DND-41 (cell line): ENCODE data around the gene SPATA12.

Experiments
- ATAC-seq: fragments of 200-7000 bp; cut with Tn5 transposase; 3 replicates; pipeline ENCODE4 v1.9.1; 2021; ENCODE audit warnings: low read depth; ENCODE audit not compliant: insufficient read depth
- DNase-seq: peaks from one replicate; pipeline ENCODE4 v3.0.0-alpha.2; 2020
- H2AFZ ChIP-seq: 2 replicates; pipeline ENCODE4 v1.6.0; 2012; ENCODE audit warnings: low read depth, low read length
- H3K27ac ChIP-seq: 2 replicates; pipeline ENCODE4 v1.5.1; 2012; ENCODE audit warnings: low read length, inconsistent platforms
- H3K27me3 ChIP-seq: fragments of 200-600 bp; sonication (generic); 2 replicates; pipeline ENCODE4 v1.6.0; 2012; ENCODE audit warnings: low read length, mild to moderate bottlenecking, inconsistent platforms; ENCODE audit not compliant: insufficient read depth, poor library complexity
- H3K36me3 ChIP-seq: 2 replicates; pipeline ENCODE4 v1.5.1; 2012; ENCODE audit warnings: low read length, inconsistent platforms; ENCODE audit not compliant: insufficient read depth
- H3K4me1 ChIP-seq: 2 replicates; pipeline ENCODE4 v1.5.1; 2012; ENCODE audit warnings: mild to moderate bottlenecking, low read length; ENCODE audit not compliant: insufficient read depth
- H3K4me2 ChIP-seq: 2 replicates; pipeline ENCODE4 v1.6.0; 2012; ENCODE audit warnings: mild to moderate bottlenecking, moderate library complexity, low read length, inconsistent platforms; ENCODE audit not compliant: insufficient read depth
- H3K4me3 ChIP-seq, 2 experiments: fragments of 200-600 bp in 1 of 2; shearing (Covaris generic) in 1 of 2; 2 replicates each; pipeline ENCODE4 v1.5.1; 2012 to 2016; ENCODE audit warnings: inconsistent platforms in 2 of 2, low read length in 2 of 2, mild to moderate bottlenecking in 2 of 2, low read depth in 1 of 2, moderate library complexity in 1 of 2
- H3K79me2 ChIP-seq: 2 replicates; pipeline ENCODE4 v1.6.0; 2012; ENCODE audit warnings: low read length, inconsistent platforms; ENCODE audit not compliant: insufficient read depth
- H3K9ac ChIP-seq: 2 replicates; pipeline ENCODE4 v1.6.0; 2012; ENCODE audit warnings: low read depth, mild to moderate bottlenecking, inconsistent platforms, low read length, moderate library complexity
- H3K9me3 ChIP-seq: 2 replicates; pipeline ENCODE4 v1.5.1; 2012; ENCODE audit warnings: low read length, moderate library complexity, mild to moderate bottlenecking, inconsistent platforms; ENCODE audit not compliant: insufficient read depth, severe bottlenecking
- H4K20me1 ChIP-seq: 2 replicates; pipeline ENCODE4 v1.6.0; 2012; ENCODE audit warnings: low read length; ENCODE audit not compliant: insufficient read depth
- CTCF ChIP-seq: IDR thresholded peaks from 2 replicates; pipeline ENCODE4 v1.5.1; 2012; ENCODE audit warnings: borderline replicate concordance, low read length, moderate library complexity, mild to moderate bottlenecking; ENCODE audit not compliant: poor library complexity, severe bottlenecking; ENCODE audit errors: extremely low read depth
- EZH2 ChIP-seq: IDR thresholded peaks from 3 replicates; pipeline ENCODE4 v1.6.1; 2012; ENCODE audit warnings: borderline replicate concordance, low read depth, mild to moderate bottlenecking, moderate library complexity, low read length, inconsistent platforms; ENCODE audit not compliant: severe bottlenecking

SPATA12 gene

DNA sequence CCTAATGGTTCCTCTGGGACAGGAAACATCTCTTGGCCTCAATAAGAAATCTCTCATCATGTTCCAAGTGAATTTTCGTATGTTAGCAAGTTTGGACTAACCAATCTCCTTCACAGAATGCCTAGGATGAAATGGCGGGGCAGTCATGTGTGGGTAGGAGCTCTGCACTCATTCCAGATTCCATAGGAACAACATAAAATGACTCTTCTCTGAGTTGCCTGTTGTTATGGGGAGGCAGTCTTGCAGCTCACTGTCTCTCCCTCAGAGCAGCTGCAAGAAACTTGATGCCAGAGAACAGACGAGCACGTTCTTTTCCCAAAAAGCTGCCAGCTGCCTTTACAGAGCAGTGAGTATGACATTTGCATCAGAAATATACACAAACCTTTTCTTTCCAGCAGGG, 34.1 kb downstream of the SPATA12 start:
- Histone ChIP-seq H4K20me1 (no peaks in the 10 kb centered on the region), H2AFZ (no peak overlapping the region), H3K27ac (no peak overlapping the region), H3K9me3 (no peaks in the 10 kb centered on the region), H3K36me3 (no peaks in the 10 kb centered on the region), H3K4me2 (no peak overlapping the region), H3K79me2 (no peaks in the 10 kb centered on the region), H3K4me3 (no peak overlapping the region), H3K9ac (no peak overlapping the region), H3K27me3 (peaks cover 22% of the 10 kb centered on the region), H3K4me1 (no peaks in the 10 kb centered on the region)
- no peak for ATAC-seq
- no peak for TF ChIP-seq CTCF
- TF ChIP-seq EZH2: no peak
- no peak for DNase-seq

- Histone ChIP-seq H3K9me3 (no peaks in the 10 kb centered on the region), H3K27ac (no peak overlapping the region), H3K27me3 (peaks cover 22% of the 10 kb centered on the region), H3K36me3 (no peaks in the 10 kb centered on the region), H3K4me2 (no peak overlapping the region), H3K79me2 (no peaks in the 10 kb centered on the region), H3K4me1 (peaks cover 4% of the 10 kb centered on the region; the same call in 1 of the 2 replicates), H3K9ac (no peak overlapping the region), H2AFZ (no peak overlapping the region), H3K4me3 (no peak overlapping the region), H4K20me1 (no peaks in the 10 kb centered on the region)
- no peak for TF ChIP-seq EZH2
- TF ChIP-seq CTCF: no peak
- DNase-seq (no peak), ATAC-seq (no peak)
These were observed 34.9 kb downstream of the SPATA12 start for GRCh38 chr3:57095363-57095762.

- H3K4me3 ChIP-seq: no peak overlapping the region
- no peak overlapping the region for H3K9ac ChIP-seq
- no peaks in the 10 kb centered on the region for H3K79me2 ChIP-seq
- no peak overlapping the region for H2AFZ ChIP-seq
- ATAC-seq: no peak
- no peak for DNase-seq
- H3K27ac ChIP-seq: no peak overlapping the region
- TF ChIP-seq EZH2: no peak
- no peak for TF ChIP-seq CTCF
- no peaks in the 10 kb centered on the region for H4K20me1 ChIP-seq
- H3K9me3 ChIP-seq: no peaks in the 10 kb centered on the region
- peaks cover 9% of the 10 kb centered on the region for H3K27me3 ChIP-seq
- no peaks in the 10 kb centered on the region for H3K36me3 ChIP-seq
- H3K4me1 ChIP-seq: peaks cover 4% of the 10 kb centered on the region; the same call in 1 of the 2 replicates
- H3K4me2 ChIP-seq: no peak overlapping the region
These were observed 37.1 kb downstream of the SPATA12 start for GRCh38 chr3:57097536-57097935.
